Measurements from ENCODE around the gene DUSP22.

DUSP22 gene

DNA sequence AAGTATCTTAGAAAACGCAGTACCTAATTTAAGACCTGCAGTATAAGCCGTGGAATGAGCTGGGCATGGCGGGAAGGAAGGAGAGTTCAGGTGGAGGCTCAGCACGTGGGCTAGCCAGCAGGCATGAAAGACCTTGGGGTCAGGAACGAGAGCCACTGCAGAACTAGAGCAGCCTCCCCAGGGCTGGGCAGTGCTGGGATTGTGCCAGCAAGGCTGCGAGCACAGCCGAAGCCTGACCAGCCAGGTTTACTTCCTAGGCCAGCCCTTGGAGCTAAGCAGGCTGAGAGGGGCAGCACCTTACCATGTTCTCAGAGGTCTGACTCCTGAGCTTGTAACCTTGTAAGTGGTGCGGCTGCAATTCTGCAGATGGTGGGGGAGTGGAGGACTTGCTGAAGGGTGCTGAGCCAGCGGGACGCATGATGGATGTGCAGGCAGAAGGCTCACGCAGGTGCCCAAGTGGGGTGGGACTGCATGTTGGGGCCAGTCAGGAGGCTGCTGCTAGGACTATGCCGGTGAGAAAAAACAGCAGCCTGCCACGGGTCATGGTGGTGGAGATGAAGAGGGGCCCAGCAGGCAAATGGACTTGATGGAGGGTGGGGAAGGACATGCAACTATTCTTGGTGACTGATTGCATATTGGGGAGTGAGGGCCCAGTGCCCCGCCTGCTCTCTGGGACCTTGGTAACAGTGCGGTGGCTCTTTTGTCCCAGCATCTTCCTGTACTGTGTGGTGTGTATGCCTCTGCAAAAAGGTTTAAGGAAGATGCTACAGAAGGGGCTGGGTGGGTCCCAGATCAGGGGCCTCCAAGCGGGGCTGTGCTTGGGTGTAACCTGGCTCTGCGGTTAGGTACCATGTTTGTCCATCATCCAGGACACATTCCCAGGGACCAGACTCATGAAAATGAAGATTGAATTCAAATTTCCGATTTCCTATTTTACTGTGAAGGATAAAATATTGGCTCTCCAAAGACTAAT lies 61.6 kb downstream of the DUSP22 start:
- no peak for DNase-seq

DNA sequence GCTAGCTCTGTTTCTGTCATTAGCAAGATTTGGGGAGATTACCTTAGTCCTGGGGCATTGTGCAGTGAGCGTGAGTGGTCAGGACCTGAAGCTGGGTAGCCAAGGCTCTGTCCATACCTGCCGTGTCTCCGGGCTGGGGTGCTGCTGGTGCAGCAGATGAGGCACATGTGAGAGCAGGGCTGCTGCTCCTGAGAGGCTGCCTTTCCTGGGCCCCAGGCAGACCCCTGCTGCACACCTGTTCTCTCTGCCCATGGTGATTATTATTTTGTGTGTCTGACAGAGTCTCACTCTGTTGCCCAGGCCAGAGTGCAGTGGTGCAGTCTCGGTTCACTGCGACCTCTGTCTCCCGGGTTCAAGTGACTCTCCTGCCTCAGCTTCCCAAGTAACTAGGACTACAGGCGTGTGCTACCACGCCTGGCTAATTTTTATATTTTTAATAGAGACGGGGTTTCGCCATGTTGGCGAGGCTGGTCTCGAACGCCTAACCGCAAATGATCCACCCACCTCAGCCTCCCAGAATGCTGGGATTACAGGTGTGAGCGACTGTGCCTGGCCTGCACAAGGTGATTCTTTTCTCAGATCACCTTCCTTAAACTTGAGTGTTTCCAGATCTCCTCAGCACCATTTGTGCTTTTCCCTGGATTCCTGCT lies 62.5 kb downstream of the DUSP22 start:
- DNase-seq: no peak

DNA sequence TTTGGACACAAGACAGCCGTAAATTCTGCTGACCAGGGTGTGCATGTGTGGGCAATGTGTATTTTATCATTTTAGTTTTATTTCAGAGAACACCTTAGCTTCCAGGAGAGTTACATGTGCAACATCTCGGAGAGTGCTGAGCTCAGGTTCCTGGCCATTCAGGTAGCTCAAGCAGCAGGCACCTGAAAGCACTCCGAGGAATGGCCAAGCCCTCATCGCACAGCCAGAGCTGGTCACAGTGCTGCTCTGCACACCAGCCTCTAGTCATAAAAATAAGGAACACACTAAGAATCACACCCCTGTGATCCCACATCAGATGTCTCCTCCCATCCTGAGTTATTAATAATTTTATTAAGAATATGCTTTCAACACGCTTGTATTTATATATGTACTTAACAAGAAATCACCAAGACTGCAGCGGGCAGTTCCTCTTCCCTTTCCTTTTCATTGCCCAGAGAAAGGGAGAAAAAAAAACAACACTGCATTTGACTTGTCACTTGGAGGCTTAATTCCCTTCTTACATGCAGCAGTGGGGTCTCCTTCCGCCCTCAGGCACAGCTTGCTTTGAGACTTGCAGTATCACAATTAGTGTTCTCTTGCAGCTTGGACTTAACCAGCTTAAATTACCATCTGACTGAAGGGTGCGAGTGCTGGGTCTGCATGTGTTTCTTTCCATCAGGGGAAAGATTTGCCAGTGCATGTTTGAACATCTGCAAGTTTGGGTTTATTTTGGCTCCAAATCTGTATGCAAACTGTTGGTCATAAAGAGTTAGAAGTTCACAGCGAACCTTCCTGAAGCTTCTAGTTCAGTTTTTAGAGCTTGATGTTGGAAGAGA lies 63.3 kb downstream of the DUSP22 start:
- no peak for DNase-seq

DNA sequence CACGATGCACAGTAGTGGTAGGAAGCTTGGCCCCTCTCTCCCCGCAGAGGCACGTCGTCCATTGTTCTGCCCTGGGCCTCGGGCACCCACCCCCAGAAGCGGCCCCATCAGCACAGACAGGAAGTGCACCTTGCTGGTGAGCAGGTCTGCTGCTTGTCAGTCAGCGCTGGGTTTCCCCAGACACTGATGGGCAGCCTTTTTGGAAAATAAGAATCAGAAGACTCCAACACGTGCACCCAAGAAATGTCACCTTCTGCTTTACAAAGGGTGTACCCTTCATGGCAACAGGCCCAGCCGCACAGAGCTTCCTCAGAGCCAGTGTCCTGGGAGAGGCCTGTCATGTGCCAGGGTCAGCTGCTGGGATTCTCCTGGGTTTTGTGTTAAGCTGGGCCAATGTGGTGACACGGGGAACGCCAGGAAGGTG lies 64.6 kb downstream of the DUSP22 start:
- DNase-seq: no peak

DNA sequence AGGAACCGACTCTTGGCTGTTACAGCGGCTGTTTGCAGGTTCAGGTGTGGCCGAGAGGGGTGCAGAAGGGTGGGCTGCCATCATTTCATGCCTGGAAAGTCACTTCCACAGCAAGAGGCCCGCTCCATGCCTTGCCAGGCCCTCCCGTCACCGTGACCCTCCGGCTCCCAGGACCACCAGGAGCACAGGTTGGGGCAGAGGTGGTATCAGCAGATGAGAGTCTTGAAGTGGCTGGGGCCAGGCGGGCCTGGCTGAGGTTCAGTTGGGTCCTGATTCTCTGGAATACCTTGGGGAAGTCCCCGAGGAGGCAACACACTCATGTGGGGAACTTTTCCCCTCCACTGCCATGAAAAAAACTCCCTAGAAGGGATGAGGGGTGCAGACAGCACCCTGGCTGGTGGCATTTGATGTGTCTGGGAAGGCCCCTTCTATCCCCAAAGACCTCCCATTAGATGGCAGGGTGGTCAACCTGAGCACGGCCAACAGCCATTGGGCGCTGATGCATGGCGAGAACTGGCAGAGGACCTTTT lies 65.0 kb downstream of the DUSP22 start:
- no peak for DNase-seq

DNA sequence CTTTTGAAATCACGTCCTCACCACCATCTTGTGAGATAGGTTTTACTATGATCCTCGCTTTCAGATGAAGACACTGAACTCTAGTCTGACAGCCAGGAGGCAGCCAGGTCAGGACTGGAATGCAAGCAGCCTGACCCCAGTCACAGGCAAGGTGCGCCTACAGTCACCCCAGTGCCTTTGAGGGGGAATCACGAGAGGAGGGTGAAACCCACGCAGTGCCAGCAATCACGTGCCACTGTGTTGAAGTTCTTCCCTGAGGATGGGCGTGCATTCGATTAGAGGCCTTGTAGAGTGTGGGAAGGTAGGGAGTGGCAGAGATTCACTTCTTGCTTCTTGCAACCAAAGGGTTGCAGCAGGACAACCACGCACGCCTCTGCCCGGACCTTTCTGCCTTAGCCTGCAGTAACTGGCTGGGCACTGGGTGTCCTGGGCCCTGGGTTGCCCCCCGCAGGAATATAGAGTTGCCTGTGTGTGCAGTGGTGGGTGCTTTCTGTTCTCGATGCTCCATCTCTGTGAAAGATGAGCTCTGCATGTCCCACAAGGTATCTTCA lies 65.6 kb downstream of the DUSP22 start:
- no peak for DNase-seq

DNA sequence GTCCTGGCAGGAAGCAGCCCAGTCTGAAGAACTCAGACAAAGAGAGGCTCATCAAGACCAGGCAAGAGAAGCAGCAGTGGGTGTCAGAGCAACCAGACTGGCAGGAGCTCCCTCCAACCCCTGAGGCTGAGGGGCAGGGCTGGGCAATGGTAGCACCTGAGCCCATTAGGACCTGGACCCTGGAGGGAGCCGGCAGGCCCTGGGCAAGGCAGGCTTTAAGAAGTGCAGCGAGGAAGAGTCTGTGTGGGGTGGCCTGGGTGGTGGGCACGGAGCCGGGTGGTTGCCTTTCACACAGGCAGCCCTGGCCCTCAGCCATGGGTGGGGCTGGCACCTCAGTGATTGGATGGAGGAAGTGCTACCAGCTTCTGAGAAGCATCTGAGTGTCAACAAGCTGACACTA lies 66.1 kb downstream of the DUSP22 start:
- no peak for DNase-seq

DNA sequence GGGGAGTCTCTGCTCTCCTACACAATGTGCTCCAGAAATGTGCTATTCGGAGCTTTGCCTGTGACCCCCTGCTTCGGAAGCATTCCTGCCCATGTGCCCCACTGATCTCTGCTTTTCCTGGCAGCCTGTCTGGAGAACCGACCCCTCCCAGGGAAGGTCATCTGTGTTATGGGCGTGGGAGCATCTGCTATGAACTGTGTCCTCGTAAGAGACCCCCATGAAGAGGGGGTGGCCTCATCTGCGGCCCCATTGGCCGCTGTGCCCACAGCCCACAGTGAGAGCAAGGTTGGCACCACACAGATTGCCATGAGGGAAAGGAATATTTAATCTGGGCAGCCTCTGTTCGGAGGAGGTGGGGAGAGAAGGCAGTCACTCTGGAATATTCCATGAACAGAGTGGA lies 66.6 kb downstream of the DUSP22 start:
- DNase-seq: no peak

DNA sequence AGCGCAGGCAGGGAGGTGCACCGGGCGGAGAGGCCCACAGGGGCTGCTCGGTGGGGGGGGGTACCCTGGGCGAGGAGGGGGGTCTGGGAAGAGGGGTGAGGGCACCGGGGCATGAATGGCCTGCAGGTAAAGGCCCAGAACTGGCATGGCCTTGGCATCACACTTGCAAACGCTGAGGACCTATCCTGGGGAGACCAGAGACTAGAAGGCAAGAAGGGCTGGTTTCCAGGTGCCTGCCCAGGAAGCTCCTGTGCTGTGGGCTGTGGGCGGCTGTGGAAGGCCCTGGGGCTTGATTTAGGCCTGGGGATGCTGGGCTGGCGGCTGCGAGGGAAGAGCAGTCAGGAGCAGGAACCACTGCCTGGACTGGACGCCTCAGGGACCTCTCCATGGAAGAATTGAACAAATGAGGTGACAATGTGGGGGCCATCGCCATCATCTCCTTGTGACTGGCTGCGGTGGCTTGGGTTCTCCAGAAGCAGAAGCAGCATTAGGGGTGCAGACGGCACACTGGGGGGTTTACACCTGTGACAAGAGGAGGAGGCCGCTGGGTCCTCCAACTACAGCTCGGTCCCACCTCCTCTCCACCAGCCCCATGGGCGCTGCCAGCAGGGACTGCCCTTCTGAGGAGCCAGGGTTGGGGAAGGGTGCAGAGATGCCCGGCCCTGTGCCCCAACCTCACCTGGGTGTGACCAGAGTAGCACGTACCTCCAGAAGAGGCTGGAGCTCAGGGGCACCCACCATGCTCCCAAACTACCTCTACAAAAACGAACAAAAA lies 67.2 kb downstream of the DUSP22 start:
- DNase-seq: no peak

DNA sequence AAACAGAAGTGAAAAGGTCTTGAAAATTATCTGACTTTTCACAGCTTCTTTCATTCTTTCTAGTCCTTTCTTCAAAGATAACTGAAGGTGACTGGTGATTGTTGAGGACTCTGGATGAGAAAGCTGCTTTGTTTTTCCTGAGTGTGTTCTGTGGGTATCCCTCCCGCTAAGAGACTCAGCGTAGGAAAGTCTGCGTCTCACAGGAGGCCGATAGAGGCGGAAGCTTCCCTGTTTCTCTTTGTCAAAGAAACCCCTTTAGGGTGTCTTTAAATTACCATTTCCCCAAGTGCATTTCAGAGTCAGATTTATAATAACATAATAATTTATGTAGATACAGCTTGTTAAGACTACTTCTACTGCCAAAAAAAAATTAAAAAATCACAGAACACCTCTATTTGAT lies 68.1 kb downstream of the DUSP22 start:
- DNase-seq: no peak

DNA sequence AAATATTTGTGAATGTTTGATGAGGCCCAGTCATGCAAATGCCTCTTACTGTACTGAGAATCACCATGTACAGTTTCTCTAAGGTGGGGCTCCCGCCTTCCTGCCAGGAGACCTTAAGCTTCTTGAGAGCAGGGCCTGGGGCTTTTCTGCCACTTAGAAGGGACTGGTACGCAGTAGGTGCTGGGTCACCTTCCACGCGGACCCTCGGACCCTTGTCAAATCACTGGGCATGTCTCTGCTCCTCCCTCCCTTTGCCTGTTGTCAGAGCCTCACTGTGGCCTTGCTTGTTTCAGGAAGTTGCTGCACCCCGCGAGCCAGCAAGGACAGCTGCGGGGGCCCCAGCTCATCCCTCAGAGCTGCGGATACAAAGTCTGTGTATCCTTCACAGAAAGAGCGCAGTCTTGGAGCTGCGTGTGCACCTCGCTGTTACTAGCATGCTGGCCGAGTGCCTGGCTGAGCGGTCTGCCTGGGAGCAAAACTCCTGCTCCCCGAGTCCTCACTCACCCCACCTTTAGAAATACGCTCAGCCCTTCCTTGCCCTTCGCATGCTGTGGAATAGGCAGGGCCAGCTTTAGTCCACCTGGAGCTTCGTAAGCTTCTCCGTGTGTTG lies 68.6 kb downstream of the DUSP22 start:
- no peak for DNase-seq

DNA sequence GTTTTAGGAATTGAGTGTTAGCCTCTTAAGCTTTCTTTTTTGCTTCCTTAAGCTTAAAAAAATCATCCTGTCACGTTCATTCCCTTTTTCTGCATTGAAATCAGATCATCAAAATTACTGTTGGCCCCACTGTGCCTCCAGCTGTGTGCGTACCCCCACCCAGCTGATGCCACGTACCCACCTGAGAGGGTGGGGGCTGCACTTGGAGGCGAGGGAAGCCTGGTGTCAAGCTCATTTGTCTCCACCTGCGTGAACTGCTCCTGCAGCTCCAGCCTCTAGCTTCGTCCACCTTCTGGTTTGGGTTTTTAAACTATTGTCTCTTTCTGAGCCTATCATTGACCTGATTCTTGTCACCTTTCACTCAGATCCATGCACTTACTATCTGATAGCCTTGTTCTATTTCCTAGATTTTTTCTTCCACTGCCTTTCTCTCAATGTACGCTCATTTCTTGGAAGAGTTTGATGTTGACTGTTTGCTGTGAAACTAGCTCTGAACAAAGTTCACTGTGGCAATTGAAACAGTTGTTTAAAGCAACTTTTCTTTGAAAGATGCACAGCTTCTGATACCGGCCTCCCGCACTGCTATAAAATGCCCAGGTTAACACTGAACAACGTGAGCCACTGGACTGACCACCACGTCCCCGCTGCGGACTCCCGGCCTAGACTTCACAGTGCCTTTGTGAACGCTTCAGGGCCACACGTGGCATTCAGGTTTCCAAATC lies 69.3 kb downstream of the DUSP22 start:
- DNase-seq: no peak

DNA sequence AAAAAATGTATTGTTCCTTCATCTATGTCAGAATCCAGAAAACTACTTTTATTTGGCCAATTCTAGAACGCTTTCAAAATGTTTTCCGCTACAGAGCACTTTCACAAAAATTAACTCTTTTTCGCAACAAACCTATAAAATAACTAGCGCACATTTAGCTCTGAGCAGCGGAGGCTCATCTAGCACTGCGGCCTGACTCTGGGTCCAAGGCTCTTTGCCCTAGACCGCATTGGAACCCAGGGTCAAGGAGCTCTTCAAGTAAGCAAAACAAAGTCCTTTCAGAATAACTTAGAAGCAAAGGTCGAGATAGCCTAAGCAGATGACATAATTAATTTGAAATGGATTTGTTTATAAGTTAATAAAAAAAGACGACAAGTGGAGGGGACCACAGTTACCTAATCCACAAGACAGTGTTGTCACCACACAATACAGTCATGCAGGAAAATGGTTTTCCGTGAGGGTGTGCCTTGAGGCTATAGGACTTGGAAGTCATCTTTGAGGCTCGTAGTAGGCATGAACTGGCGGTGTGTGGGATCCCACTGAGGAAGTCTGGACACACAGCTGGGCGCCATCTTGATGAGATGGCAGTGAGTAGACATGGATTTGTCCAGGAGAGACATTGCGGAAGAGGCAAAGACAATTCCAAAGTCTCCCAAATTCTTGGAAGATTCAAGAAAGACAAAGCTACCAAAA lies 70.1 kb downstream of the DUSP22 start:
- no peak for DNase-seq

DNA sequence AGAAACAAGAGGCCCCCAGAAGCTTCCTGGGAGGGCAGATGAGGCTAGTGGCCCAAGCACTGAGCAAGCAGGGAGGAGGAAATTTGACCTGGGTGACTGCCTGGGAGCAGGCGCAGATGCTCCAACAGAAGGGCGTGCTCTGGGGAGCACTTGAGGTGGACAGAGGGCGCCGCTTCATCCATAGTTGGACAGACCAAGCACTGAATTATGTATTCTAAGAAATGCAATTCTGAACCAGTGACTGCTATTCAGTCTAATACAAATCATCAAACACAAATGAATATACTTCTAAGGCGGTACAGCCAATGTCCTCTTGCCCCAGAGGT lies 70.6 kb downstream of the DUSP22 start:
- no peak for DNase-seq

DNA sequence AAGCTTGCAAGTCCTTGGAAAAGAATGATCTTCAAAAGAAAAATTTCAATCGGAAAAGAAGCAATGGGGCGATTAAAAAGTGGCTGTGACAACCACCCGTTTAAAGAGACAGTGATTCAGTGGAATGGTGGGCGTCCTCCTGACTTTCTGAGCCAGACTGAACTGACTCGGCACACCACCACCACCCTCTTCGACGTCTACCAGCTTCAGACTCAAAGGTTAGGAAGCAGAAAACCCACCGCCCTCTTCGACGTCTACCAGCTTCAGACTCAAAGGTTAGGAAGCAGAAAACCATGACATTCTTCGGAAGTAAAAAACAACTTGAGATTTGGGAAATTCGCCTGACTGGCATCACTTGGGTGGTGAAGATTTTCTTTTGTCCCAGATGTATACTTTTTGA lies 71.0 kb downstream of the DUSP22 start:
- DNase-seq: no peak

DNA sequence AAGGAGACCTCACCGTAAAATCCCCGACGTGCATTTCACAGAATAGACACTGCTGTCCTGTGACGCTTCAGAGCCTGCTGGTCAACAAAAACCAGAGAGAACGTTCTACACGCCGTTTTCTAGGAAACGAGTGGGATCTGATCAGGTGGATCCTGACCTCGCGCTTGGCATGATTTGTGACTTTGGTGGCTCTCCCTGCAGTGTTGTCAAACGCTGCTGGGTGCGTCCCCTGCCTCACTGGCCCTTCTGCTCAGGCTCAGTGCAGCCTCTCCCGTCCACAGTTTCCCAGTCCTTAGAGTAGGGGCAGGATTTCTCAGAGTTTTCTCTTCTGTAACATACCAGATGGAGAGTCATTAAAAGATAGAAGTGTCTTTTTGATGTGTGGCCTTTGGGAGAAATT lies 71.6 kb downstream of the DUSP22 start:
- DNase-seq: no peak

DNA sequence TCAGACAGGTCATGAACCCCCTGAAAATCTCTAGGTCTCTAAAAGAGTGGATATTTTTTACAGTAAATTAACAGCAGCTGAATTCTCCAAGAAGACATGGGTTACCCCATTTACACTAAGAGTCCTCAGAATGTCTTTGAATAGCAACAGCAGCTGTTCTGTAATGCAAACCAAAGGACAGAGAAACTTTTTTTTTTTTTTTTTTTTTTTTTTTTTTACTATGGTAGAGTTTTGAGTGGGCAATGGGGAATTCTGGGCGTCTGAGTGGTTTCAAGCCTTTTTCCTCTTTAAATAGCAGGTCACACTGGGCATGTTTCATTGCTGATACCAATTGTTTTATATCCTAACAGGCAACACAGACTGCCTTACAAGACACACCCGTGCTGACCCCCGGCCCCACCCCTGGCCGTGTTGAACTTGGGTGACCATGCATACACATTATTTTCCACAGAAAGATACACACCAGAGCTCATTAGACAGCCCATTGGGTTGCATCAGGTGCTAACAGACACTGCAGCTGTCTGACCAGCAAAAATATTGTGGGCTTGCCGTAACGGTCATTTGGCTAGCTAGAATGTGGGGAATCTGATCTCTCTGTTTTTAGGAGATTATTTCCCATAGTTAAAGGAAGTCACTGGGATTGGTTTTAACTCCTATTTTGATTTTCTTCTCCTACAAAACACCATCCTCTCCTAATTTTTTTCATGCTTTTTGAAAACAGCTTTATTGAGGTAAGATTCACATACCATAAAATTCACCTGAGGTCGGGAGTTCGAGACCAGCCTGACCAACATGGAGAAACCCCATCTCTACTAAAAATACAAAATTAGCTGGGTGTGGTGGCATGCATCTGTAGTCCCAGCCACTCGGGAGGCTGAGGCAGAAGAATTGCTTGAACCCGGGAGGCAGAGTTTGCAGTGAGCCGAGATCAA lies 72.6 kb downstream of the DUSP22 start:
- no peak for DNase-seq

DNA sequence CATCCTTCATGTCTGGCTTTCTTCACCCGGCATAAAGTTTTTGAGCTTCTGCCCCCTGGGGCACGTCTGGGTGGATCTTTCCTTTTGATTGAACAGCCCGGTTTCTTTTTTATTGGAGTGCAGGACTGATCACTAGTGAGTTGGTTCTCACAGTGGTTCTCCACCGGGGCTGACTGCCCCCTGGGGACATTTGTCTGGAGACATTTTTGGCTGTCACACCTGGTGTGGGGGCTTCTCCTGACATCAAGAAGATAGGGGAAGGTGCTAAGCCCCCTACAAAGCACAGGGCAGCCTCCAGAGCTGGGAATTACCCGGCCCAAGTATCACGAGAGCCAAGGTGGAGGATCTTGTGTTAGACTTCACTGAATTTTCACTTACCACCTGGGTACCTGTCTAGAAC lies 73.5 kb downstream of the DUSP22 start:
- DNase-seq: no peak
